RPMI7951 (cell line): Measurements from ENCODE around the gene SLC9A8. TPM values are rescaled to one million over a fixed set of nuclear protein-coding genes. Genes with fewer than 3 reads are reported as not detected.

Experiments used
- DNase-seq: peaks from one replicate; pipeline ENCODE4 v3.0.0-alpha.2; 2012; ENCODE audit warnings: low read depth
- total RNA-seq: library from RNA; depleted of rRNA; stranded (reverse); fragments of >200 nt; shearing (Covaris generic); gene quantifications from 2 replicates; pipeline ENCODE4 v1.2.3, GENCODE V29; 2014

The SLC9A8 gene
- total RNA-seq, 1 experiment from 2014 or later = 6.2 TPM

GRCh38 chr20:49874696-49875095 lies 62.1 kb downstream of the SLC9A8 start:
- no peak for DNase-seq

- DNase-seq = no peak
Observed at GRCh38 chr20:49877386-49877921, 64.8 kb downstream of the SLC9A8 start.

- no peak for DNase-seq
Observed at GRCh38 chr20:49878977-49879376, 66.3 kb downstream of the SLC9A8 start.

GRCh38 chr20:49880177-49880576 lies 67.5 kb downstream of the SLC9A8 start:
- no peak for DNase-seq

GRCh38 chr20:49880724-49881445 lies 68.3 kb downstream of the SLC9A8 start:
- no peak for DNase-seq

- DNase-seq = no peak
Observed at GRCh38 chr20:49882171-49882970, 69.7 kb downstream of the SLC9A8 start.

- DNase-seq = no peak
Observed at GRCh38 chr20:49883246-49883802, 70.7 kb downstream of the SLC9A8 start.

- no peak for DNase-seq
Observed at GRCh38 chr20:49885558-49886332, 73.1 kb downstream of the SLC9A8 start.

- no peak for DNase-seq
Observed at GRCh38 chr20:49886571-49887213, 74.1 kb downstream of the SLC9A8 start.

GRCh38 chr20:49887251-49888211 lies 74.9 kb downstream of the SLC9A8 start:
- DNase-seq = peak; percentile 99

- DNase-seq = peak; percentile 94
Observed at GRCh38 chr20:49888212-49889000, 75.8 kb downstream of the SLC9A8 start.

- DNase-seq = no peak
Observed at GRCh38 chr20:49889001-49889934, 76.6 kb downstream of the SLC9A8 start.

- no peak for DNase-seq
Observed at GRCh38 chr20:49889935-49890333, 77.3 kb downstream of the SLC9A8 start.

- no peak for DNase-seq
Observed at GRCh38 chr20:49890471-49891361, 78.1 kb downstream of the SLC9A8 start.

GRCh38 chr20:49891476-49892110 lies 79.0 kb downstream of the SLC9A8 start:
- no peak for DNase-seq

GRCh38 chr20:49892260-49892659 lies 79.6 kb downstream of the SLC9A8 start:
- DNase-seq = no peak

- no peak for DNase-seq
Observed at GRCh38 chr20:49892817-49893216, 80.2 kb downstream of the SLC9A8 start.
